Measurements from ENCODE around the gene LRRC14B. TPM values are rescaled to one million over a fixed set of nuclear protein-coding genes. Genes with fewer than 3 reads are reported as not detected.
A peak's percentile ranks its signal among the peaks of the same experiment; 100 is the strongest.

Gene LRRC14B
- total RNA-seq, 2 donors from 2014 or later, result not detected

DNA sequence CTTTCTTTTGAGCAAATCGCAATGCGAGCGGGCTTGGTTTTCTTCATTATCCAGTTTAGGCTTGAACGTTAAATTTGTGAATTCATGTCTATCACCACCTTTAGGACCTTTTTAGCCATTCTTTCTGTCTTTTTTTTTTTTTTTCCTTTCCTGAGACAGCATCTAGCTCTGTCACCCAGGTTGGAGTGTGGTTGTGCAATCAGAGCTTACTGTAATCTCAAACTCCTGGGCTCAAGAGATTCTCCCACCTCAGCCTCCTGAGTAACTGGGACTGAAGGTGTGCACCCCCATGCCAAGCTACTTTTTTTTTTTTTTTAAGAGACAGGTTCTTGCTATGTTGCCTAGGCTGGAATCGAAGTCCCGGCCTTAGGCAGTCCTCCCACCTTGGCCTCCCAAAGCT, 39.2 kb upstream of the LRRC14B start:
- TF ChIP-seq, protein P1, sequence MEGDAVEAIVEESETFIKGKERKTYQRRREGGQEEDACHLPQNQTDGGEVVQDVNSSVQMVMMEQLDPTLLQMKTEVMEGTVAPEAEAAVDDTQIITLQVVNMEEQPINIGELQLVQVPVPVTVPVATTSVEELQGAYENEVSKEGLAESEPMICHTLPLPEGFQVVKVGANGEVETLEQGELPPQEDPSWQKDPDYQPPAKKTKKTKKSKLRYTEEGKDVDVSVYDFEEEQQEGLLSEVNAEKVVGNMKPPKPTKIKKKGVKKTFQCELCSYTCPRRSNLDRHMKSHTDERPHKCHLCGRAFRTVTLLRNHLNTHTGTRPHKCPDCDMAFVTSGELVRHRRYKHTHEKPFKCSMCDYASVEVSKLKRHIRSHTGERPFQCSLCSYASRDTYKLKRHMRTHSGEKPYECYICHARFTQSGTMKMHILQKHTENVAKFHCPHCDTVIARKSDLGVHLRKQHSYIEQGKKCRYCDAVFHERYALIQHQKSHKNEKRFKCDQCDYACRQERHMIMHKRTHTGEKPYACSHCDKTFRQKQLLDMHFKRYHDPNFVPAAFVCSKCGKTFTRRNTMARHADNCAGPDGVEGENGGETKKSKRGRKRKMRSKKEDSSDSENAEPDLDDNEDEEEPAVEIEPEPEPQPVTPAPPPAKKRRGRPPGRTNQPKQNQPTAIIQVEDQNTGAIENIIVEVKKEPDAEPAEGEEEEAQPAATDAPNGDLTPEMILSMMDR (conservative IDR thresholded peaks at IDR 0.05), result no peak
- H3K9me3 ChIP-seq (ENCODE audit: control insufficient read depth, low read length), result peaks cover 12% of the 10 kb centered on the region
- H3K4me1 ChIP-seq (ENCODE audit: control insufficient read depth, insufficient read depth, low read length), result no peaks in the 10 kb centered on the region
- H3K36me3 ChIP-seq (ENCODE audit: control insufficient read depth, insufficient read depth, low read length), result peaks cover 6% of the 10 kb centered on the region
- no peaks in the 10 kb centered on the region for H3K27me3 Mint-ChIP-seq (ENCODE audit: insufficient read depth)
- no peak overlapping the region for H3K27ac ChIP-seq (ENCODE audit: low read depth, low read length)
- no peak overlapping the region for H3K27ac Mint-ChIP-seq
- H3K36me3 Mint-ChIP-seq (ENCODE audit: low read depth), result peaks cover 46% of the 10 kb centered on the region
- 63 to 100% methylated on average over 2 to 6 of the region's 6 CpGs for WGBS, 2 experiments (ENCODE audit: insufficient coverage in 1 of 2, insufficient read length in 1 of 2)
- H3K9ac ChIP-seq (ENCODE audit: extremely low read depth, low read length, poor library complexity, severe bottlenecking), result no peak overlapping the region
- no peak overlapping the region for H3K4me3 Mint-ChIP-seq
- H3K9me3 Mint-ChIP-seq, result peaks cover 22% of the 10 kb centered on the region
- H3K27me3 ChIP-seq (ENCODE audit: control insufficient read depth, insufficient read depth, low read length, poor library complexity, severe bottlenecking), result no peaks in the 10 kb centered on the region
- no peak overlapping the region for H3K4me3 ChIP-seq (ENCODE audit: low read length)
- DNase-seq, result no peak
- no peaks in the 10 kb centered on the region for H3K4me1 Mint-ChIP-seq

DNA sequence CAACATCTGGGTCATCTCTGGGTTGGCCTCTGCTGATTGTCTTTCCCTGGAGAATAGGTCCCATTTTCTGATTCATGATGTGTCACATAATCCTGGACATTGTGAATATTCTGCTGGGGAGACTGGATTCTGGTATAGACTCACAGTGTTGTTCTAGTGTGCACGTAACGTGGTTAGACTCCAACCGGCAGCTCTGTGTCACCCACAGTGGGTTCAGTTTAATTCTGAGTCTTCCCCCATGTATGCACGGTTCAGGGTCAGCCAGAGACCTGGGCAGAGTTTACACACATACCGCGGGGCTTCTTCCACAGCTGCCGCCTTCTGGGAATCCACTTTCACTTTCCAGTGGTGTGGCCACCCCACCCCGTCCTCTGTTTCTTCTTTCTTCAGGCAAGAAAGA, 38.0 kb upstream of the LRRC14B start:
- Histone ChIP-seq H3K27me3 (ENCODE audit: control insufficient read depth, insufficient read depth, low read length, poor library complexity, severe bottlenecking) (no peaks in the 10 kb centered on the region), H3K4me3 (ENCODE audit: low read length) (no peak overlapping the region), H3K27ac (ENCODE audit: low read depth, low read length) (no peak overlapping the region), H3K9me3 (ENCODE audit: control insufficient read depth, low read length) (no peaks in the 10 kb centered on the region), H3K9ac (ENCODE audit: extremely low read depth, low read length, poor library complexity, severe bottlenecking) (no peak overlapping the region), H3K4me1 (ENCODE audit: control insufficient read depth, insufficient read depth, low read length) (no peaks in the 10 kb centered on the region), H3K36me3 (ENCODE audit: control insufficient read depth, insufficient read depth, low read length) (no peaks in the 10 kb centered on the region)
- Mint-ChIP-seq H3K36me3 (ENCODE audit: low read depth) (peaks cover 39% of the 10 kb centered on the region), H3K27me3 (ENCODE audit: insufficient read depth) (no peaks in the 10 kb centered on the region), H3K4me1 (no peaks in the 10 kb centered on the region), H3K4me3 (no peak overlapping the region), H3K9me3 (peaks cover 10% of the 10 kb centered on the region), H3K27ac (no peak overlapping the region)
- WGBS, 2 experiments (ENCODE audit: insufficient coverage in 1 of 2, insufficient read length in 1 of 2), result 83 to 95% methylated on average over 5 to 7 of the region's 8 CpGs
- no peak for DNase-seq
- TF ChIP-seq, protein P1 (conservative IDR thresholded peaks at IDR 0.05), result no peak

DNA sequence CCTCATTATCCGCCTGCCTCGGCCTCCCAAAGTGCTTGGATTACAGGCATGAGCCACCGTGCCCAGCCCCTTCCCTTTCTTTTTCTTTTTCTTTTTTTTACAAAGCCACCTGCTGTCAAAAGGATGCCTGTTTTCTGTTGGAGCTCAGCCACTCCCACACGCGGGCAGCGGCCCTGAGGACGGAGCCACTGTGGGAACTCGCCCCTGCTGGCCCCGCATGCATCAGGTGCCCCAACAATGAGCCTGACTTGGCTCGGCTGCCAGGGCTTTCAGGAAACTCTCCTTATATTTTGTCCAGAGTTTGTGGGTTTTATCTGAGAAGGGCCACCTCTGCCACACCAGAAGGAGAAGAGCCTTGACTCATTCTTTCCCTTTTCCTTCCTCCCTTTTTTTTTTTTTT, 37.1 kb upstream of the LRRC14B start:
- H3K4me1 ChIP-seq (ENCODE audit: control insufficient read depth, insufficient read depth, low read length), result no peaks in the 10 kb centered on the region
- Mint-ChIP-seq H3K9me3 (peaks cover 4% of the 10 kb centered on the region), H3K4me3 (no peak overlapping the region), H3K27ac (no peak overlapping the region), H3K36me3 (ENCODE audit: low read depth) (peaks cover 31% of the 10 kb centered on the region), H3K27me3 (ENCODE audit: insufficient read depth) (no peaks in the 10 kb centered on the region), H3K4me1 (no peaks in the 10 kb centered on the region)
- H3K27me3 ChIP-seq (ENCODE audit: control insufficient read depth, insufficient read depth, low read length, poor library complexity, severe bottlenecking), result no peaks in the 10 kb centered on the region
- H3K9me3 ChIP-seq (ENCODE audit: control insufficient read depth, low read length), result no peaks in the 10 kb centered on the region
- no peak overlapping the region for H3K4me3 ChIP-seq (ENCODE audit: low read length)
- WGBS, 2 experiments (ENCODE audit: insufficient coverage in 1 of 2, insufficient read length in 1 of 2), result 80% methylated on average over 10 of the region's 10 CpGs; no CpG with 5 or more reads in 1 of the 2 experiments
- H3K9ac ChIP-seq (ENCODE audit: extremely low read depth, low read length, poor library complexity, severe bottlenecking), result no peak overlapping the region
- no peaks in the 10 kb centered on the region for H3K36me3 ChIP-seq (ENCODE audit: control insufficient read depth, insufficient read depth, low read length)
- H3K27ac ChIP-seq (ENCODE audit: low read depth, low read length), result no peak overlapping the region
- DNase-seq, result peak; percentile 30
- TF ChIP-seq, protein P1 (conservative IDR thresholded peaks at IDR 0.05), result no peak
